BLaER1 treated with 17β-estradiol and CSF1 and Interleukin-3, amounts not matched to agents 10 nM and 100 nM (cell line): ENCODE data around the gene MRTFA.

Experiments
- H3K27ac ChIP-seq, 11 experiments: shearing (Covaris generic); formaldehyde crosslinking; 2 replicates each; pipeline ENCODE4 v1.8.1; 2022
- H3K27me3 ChIP-seq, 11 experiments: shearing (Covaris generic); formaldehyde crosslinking; 2 replicates each; pipeline ENCODE4 v1.8.1; 2022
- H3K36me3 ChIP-seq, 11 experiments: shearing (Covaris generic); formaldehyde crosslinking; 2 replicates each; pipeline ENCODE4 v1.8.1; 2022
- H3K4me1 ChIP-seq, 10 experiments: shearing (Covaris generic); formaldehyde crosslinking; 2 replicates each; pipeline ENCODE4 v1.8.1; 2022
- H3K4me2 ChIP-seq, 11 experiments: shearing (Covaris generic); formaldehyde crosslinking; 2 replicates each; pipeline ENCODE4 v1.8.1; 2022
- H3K4me3 ChIP-seq, 10 experiments: shearing (Covaris generic); formaldehyde crosslinking; 2 replicates each; pipeline ENCODE4 v1.8.1; 2022
- H3K9ac ChIP-seq, 11 experiments: shearing (Covaris generic); formaldehyde crosslinking; 2 replicates each; pipeline ENCODE4 v1.8.1; 2022
- H3K9me3 ChIP-seq, 11 experiments: shearing (Covaris generic); formaldehyde crosslinking; replicated peaks in 1 of 11; 2 replicates each; pipeline ENCODE4 v1.8.1; 2022
- H4K20me1 ChIP-seq, 11 experiments: shearing (Covaris generic); formaldehyde crosslinking; 2 replicates each; pipeline ENCODE4 v1.8.1; 2022
- Cebpa-rat ChIP-seq, 11 experiments: shearing (Covaris generic); IDR thresholded peaks; 2 replicates each; pipeline ENCODE4 v1.8.1; 2022

The MRTFA gene

DNA sequence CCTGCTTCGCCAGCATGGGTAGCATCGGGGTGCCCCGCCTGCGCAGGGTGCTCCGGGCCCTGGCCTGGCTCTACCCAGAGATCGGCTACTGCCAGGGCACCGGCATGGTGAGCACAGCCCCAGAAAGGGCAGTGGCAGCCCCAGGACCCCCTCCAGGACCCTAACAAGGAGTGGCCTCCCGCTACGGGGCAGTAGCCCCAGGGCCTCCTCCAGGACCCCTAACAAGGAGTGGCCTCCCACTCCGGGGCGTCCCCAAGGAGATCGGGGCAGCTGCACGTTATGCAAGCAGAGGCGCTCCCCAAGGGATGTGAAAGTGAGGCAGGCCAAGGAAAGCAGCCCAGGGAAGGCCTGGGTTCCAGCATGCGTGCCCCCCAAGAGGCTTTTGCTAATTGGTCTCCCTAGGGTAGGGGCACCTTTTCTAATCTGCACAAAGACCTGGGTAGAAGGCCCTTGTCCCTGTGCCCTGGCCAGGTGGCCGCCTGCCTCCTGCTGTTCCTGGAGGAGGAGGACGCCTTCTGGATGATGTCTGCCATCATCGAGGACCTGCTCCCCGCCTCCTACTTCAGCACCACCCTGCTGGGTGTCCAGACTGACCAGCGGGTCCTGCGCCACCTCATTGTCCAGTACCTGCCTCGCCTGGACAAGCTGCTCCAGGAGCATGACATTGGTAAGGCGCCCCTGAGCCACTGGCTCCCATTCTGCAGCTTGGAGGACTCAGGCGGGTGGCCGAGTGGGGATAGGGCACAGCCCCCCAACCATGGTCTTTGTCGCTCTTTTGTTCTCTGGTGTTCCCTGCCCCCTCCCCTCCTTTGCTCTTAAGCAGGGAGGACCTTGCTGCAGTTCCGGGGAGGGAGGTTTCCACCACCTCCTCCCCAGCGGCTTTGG lies 231.1 kb downstream of the MRTFA start:
- Histone ChIP-seq H3K4me2 (0 out of 22 replicates have a peak overlapping the region, but pooled peaks of 1 of the 11 experiments have one; percentile 8), H3K36me3 (peaks cover 90 to 99% (median 98%) of the 10 kb centered on the region in 11 experiments), H3K9me3 (no peaks in the 10 kb centered on the region), H3K9ac (no peak overlapping the region), H3K4me1 (peaks cover 19 to 62% (median 48%) of the 10 kb centered on the region in 10 experiments), H3K4me3 (no peak overlapping the region), H3K27ac (peak overlapping the region in 5 of 11 experiments; percentile 12 to 50 (median 34); a peak in 5 of 22 replicates), H4K20me1 (peaks cover 1 to 82% (median 41%) of the 10 kb centered on the region in 11 experiments; a peak in 17 of 22 replicates), H3K27me3 (no peaks in the 10 kb centered on the region)
- no peak for TF ChIP-seq Cebpa-rat (IDR thresholded peaks at IDR 0.05)

DNA sequence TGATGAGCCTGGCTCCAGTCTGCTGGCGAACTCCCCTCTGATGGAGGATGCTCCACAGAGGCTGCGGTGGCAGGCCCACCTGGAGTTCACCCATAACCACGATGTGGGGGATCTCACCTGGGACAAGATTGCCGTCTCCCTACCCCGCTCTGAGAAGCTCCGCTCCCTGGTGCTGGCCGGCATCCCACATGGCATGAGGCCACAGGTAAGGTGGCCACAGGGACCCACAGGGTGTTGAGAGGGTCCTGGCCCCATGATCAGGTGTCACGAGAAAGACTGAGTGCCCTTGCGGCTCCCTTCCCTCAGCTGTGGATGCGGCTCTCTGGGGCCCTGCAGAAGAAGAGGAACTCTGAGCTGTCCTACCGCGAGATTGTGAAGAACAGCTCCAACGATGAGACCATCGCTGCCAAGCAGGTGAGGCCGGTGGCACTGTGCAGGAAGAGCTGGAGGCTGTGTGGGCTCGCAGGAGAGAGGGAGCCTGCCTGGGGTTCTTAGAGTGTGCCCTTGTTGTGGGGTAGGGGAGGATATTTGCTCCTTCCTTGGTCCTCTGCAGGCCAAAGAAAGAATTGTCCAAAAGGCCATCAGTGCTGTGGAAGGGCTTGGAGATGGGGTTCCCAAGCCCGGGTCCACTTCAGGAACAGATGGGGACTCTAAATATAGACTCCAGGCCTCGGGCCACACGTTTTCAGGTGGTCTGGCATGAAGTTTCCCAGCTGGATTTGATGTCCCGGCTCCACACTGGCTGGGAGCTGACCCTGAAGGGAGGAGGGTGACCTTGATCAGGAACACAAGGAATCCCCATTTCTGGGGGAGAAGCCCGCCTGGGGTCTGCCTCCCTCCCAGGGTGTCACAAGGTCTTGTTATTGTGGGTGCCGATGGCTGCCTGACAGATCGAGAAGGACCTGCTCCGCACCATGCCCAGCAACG lies 232.0 kb downstream of the MRTFA start:
- H3K4me3 ChIP-seq, result no peak overlapping the region
- no peak overlapping the region for H3K9ac ChIP-seq
- peak overlapping the region in 5 of 11 experiments; percentile 12 to 50 (median 34); a peak in 6 of 22 replicates for H3K27ac ChIP-seq
- peaks cover 3 to 79% (median 38%) of the 10 kb centered on the region in 11 experiments; a peak in 17 of 22 replicates for H4K20me1 ChIP-seq
- TF ChIP-seq Cebpa-rat (IDR thresholded peaks at IDR 0.05), result no peak
- H3K4me1 ChIP-seq, result peaks cover 26 to 62% (median 48%) of the 10 kb centered on the region in 10 experiments
- no peak overlapping the region for H3K4me2 ChIP-seq
- no peaks in the 10 kb centered on the region for H3K9me3 ChIP-seq
- H3K36me3 ChIP-seq, result peaks cover 80 to 90% (median 89%) of the 10 kb centered on the region in 11 experiments
- H3K27me3 ChIP-seq, result no peaks in the 10 kb centered on the region

DNA sequence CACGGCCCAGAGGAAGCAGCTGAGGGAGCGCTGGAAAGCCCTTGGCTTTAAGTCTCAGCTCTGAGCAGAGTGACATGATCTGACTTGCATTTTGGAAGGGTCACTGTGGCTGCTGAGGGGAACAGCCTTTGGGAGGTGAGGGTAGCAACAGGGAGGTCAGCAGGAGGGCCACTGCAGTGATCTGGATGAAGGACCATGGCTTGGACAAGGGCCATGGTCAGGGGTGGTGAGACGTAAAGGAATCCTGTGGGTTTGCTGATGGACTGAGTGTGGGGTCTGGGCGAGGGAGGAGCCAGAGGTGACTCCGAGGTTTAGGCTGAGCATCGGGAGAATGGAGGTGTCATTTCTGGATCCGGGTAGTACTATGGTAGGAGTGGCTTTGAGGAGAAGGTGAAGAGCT lies 232.9 kb downstream of the MRTFA start:
- Histone ChIP-seq H3K4me1 (peaks cover 33 to 62% (median 48%) of the 10 kb centered on the region in 10 experiments), H3K27ac (peak overlapping the region in 4 of 11 experiments; percentile 17 to 50 (median 21); a peak in 5 of 22 replicates), H3K4me3 (no peak overlapping the region), H3K36me3 (peaks cover 72 to 81% (median 80%) of the 10 kb centered on the region in 11 experiments), H3K9me3 (no peaks in the 10 kb centered on the region), H3K9ac (no peak overlapping the region), H4K20me1 (peaks cover 0 to 75% (median 30%) of the 10 kb centered on the region in 11 experiments; a peak in 15 of 22 replicates), H3K27me3 (no peaks in the 10 kb centered on the region), H3K4me2 (no peak overlapping the region)
- no peak for TF ChIP-seq Cebpa-rat (IDR thresholded peaks at IDR 0.05)

DNA sequence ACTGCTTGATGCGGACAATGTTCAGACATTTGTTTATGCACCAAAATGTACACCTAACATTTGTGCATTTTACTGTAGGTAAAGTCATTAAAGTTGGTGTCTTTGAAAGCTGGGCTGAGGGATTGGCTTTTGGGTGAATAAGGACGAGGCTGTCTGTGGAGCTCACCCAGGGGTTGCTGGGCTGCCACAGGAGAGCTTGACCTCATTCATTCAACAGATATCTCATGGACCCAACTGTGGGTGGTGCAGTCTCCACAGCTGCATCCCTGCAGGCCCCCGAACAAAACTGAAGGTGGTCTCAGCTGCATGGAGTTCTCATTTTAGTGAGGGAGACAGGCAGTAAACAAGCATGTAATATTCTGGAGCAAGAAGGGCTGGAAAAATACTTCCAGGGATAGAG lies 233.4 kb downstream of the MRTFA start:
- Histone ChIP-seq H3K9ac (no peak overlapping the region), H3K4me2 (no peak overlapping the region), H3K36me3 (peaks cover 67 to 76% (median 75%) of the 10 kb centered on the region in 11 experiments), H3K4me1 (peaks cover 38 to 62% (median 48%) of the 10 kb centered on the region in 10 experiments), H3K27ac (peak overlapping the region in 2 of 11 experiments; percentile 21 to 50; a peak in 4 of 22 replicates), H4K20me1 (peaks cover 0 to 70% (median 30%) of the 10 kb centered on the region in 11 experiments; a peak in 14 of 22 replicates), H3K27me3 (no peaks in the 10 kb centered on the region), H3K9me3 (no peaks in the 10 kb centered on the region), H3K4me3 (no peak overlapping the region)
- TF ChIP-seq Cebpa-rat (IDR thresholded peaks at IDR 0.05), result no peak

DNA sequence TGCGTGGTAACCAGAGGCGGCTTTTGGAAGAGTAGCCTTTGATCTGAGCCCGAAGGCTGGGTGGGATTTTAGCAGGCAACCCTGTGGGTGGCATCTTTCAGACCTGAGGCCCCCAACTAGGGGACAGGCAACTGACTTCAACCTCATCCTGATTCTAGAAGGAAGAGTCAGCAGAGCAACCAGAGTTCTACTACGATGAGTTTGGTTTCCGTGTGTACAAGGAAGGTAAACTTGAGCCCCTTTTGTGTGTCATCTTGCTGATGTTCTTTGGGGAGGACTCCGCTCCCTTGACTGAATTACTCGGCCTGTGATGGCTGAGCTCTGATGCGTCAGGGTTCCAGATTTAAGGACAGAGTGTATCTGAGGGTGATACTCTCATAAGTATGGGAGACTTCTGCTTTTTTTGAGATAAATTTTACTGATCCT lies 234.5 kb downstream of the MRTFA start:
- Histone ChIP-seq H3K27ac (peak overlapping the region in 8 of 11 experiments; percentile 71 to 84 (median 78); a peak in 14 of 22 replicates), H3K9me3 (no peaks in the 10 kb centered on the region), H3K9ac (no peak overlapping the region), H3K4me2 (peak overlapping the region in 10 of 11 experiments; percentile 79 to 93 (median 84); a peak in 18 of 22 replicates), H3K36me3 (peaks cover 55 to 65% (median 64%) of the 10 kb centered on the region in 11 experiments), H4K20me1 (peaks cover 0 to 66% (median 24%) of the 10 kb centered on the region in 11 experiments; a peak in 13 of 22 replicates), H3K4me3 (no peak overlapping the region; a peak in 1 of 20 replicates), H3K27me3 (no peaks in the 10 kb centered on the region), H3K4me1 (peaks cover 49 to 72% (median 57%) of the 10 kb centered on the region in 10 experiments)
- no peak for TF ChIP-seq Cebpa-rat (IDR thresholded peaks at IDR 0.05)

DNA sequence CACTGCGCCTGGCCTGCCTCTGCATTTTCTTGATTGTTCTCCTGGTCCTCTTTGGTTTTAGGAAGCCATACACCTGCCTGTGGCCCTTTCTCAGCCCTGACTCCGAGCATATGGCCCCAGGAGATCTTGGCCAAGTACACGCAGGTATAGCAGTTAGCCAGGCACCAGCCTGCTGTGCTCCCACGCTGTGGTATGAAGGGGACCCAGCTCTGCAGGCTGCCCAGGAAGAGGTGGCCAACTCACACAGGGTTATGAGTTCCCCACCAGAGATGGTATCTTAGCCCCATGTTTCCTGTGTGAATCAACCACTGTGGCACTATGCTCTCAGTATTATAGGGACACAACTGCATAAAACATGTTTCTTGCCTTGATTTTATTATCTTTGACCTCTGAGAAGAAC lies 235.0 kb downstream of the MRTFA start:
- H3K4me3 ChIP-seq, result no peak overlapping the region; a peak in 1 of 20 replicates
- H3K27me3 ChIP-seq, result no peaks in the 10 kb centered on the region
- H3K36me3 ChIP-seq, result peaks cover 51 to 60% (median 59%) of the 10 kb centered on the region in 11 experiments
- no peaks in the 10 kb centered on the region for H3K9me3 ChIP-seq
- H3K27ac ChIP-seq, result peak overlapping the region in 8 of 11 experiments; percentile 71 to 84 (median 78); a peak in 15 of 22 replicates
- peak overlapping the region; percentile 72 to 93 (median 84); a peak in 21 of 22 replicates for H3K4me2 ChIP-seq
- no peak for TF ChIP-seq Cebpa-rat (IDR thresholded peaks at IDR 0.05)
- H3K4me1 ChIP-seq, result peaks cover 54 to 77% (median 61%) of the 10 kb centered on the region in 10 experiments
- H3K9ac ChIP-seq, result 0 out of 22 replicates have a peak overlapping the region, but pooled peaks of 2 of the 11 experiments have one; percentile 39 to 58
- peaks cover 0 to 64% (median 19%) of the 10 kb centered on the region in 11 experiments; a peak in 13 of 22 replicates for H4K20me1 ChIP-seq

DNA sequence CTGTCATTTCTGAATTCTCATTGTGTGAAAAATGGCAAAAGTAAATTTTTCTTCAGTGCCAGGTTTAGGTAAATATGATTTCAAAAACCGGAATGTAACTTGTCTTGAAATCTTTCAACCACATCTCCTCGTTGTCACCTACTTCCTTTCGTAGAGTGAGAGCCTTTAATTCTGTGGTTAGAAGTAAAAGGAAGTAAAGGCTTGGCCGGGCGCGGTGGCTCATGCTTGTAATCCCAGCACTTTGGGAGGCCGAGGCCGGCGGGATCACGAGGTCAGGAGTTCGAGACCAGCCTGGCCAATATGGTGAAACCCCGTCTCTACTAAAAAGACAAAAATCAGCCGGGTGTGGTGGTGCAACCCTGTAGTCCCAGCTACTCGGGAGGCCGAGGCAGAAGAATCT lies 236.4 kb downstream of the MRTFA start:
- 0 out of 22 replicates have a peak, but pooled peaks of 1 of the 11 experiments have one; percentile 31 for TF ChIP-seq Cebpa-rat (IDR thresholded peaks at IDR 0.05)
- peak overlapping the region; percentile 72 to 93 (median 84) for H3K4me2 ChIP-seq
- H3K27me3 ChIP-seq, result no peaks in the 10 kb centered on the region
- H4K20me1 ChIP-seq, result peaks cover 0 to 70% (median 12%) of the 10 kb centered on the region in 11 experiments; a peak in 12 of 22 replicates
- 0 out of 20 replicates have a peak overlapping the region, but pooled peaks of 1 of the 10 experiments have one; percentile 14 for H3K4me3 ChIP-seq
- H3K9ac ChIP-seq, result peak overlapping the region in 9 of 11 experiments; percentile 9 to 64 (median 58); a peak in 16 of 22 replicates
- H3K4me1 ChIP-seq, result peaks cover 61 to 83% (median 75%) of the 10 kb centered on the region in 10 experiments
- H3K9me3 ChIP-seq, result no peaks in the 10 kb centered on the region
- peak overlapping the region in 10 of 11 experiments; percentile 34 to 84 (median 76); a peak in 19 of 22 replicates for H3K27ac ChIP-seq
- H3K36me3 ChIP-seq, result peaks cover 37 to 54% (median 45%) of the 10 kb centered on the region in 11 experiments

DNA sequence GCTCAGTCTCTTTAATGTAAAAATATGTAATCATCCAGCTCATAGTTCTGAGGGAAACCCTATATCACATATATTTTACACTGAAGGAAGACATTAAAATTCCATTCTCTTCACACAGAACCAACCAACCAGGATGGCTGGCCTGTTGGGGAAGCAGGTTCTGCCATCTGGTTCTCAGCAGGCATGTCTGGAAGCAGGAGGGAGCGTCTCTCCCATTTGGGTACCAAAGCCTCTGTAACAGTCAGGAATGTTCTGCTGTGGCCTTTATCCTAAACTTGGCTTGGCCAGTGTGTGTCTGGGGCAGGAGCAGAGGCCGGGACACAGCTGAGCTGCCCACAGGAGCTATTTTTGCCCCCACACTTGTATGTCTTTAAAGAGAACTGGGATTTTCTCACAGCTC lies 236.9 kb downstream of the MRTFA start:
- H3K27me3 ChIP-seq, result no peaks in the 10 kb centered on the region
- H3K9me3 ChIP-seq, result no peaks in the 10 kb centered on the region
- H3K4me2 ChIP-seq, result peak overlapping the region; percentile 72 to 93 (median 84); a peak in 21 of 22 replicates
- peak overlapping the region in 10 of 11 experiments; percentile 20 to 84 (median 76); a peak in 20 of 22 replicates for H3K27ac ChIP-seq
- no peak overlapping the region for H3K4me3 ChIP-seq
- TF ChIP-seq Cebpa-rat (IDR thresholded peaks at IDR 0.05), result no peak
- peaks cover 61 to 85% (median 80%) of the 10 kb centered on the region in 10 experiments for H3K4me1 ChIP-seq
- peaks cover 0 to 65% (median 12%) of the 10 kb centered on the region in 11 experiments; a peak in 11 of 22 replicates for H4K20me1 ChIP-seq
- peak overlapping the region in 8 of 11 experiments; percentile 20 to 64 (median 58); a peak in 16 of 22 replicates for H3K9ac ChIP-seq
- peaks cover 32 to 49% (median 40%) of the 10 kb centered on the region in 11 experiments for H3K36me3 ChIP-seq
